ENCODE results near the gene COBL. TPM values are rescaled to one million over a fixed set of nuclear protein-coding genes. Genes with fewer than 3 reads are reported as not detected.

Gene COBL
- total RNA-seq, 2 donors from 2014 or later, result not detected

GRCh38 chr7:51165337-51165736 lies 151.3 kb downstream of the COBL start:
- H3K27ac Mint-ChIP-seq, result no peak overlapping the region
- no peak for ATAC-seq
- no peak for DNase-seq (ENCODE audit: low spot score in 2 of 2)

GRCh38 chr7:51162724-51163329 lies 153.8 kb downstream of the COBL start:
- Mint-ChIP-seq H3K27ac (no peak overlapping the region), H3K36me3 (no peaks in the 10 kb centered on the region), H3K9me3 (no peaks in the 10 kb centered on the region)
- peak; percentile 91 to 95 for ATAC-seq
- DNase-seq (ENCODE audit: low spot score in 2 of 2), result peak in 1 of 2 donors; percentile 79

More at GRCh38 chr7:51165337-51165736, 151.3 kb downstream of the COBL start:
- Mint-ChIP-seq H3K36me3 (no peaks in the 10 kb centered on the region), H3K9me3 (no peaks in the 10 kb centered on the region)

- ATAC-seq, result no peak
These were observed 154.7 kb downstream of the COBL start for GRCh38 chr7:51161937-51162336.

GRCh38 chr7:51160990-51161615 lies 155.5 kb downstream of the COBL start:
- DNase-seq (ENCODE audit: low spot score in 2 of 2) (peak in 1 of 2 donors; percentile 52), ATAC-seq (peak in 1 of 2 donors; percentile 42)
- H3K36me3 Mint-ChIP-seq, result no peaks in the 10 kb centered on the region
- H3K9me3 Mint-ChIP-seq, result no peaks in the 10 kb centered on the region
- H3K27ac Mint-ChIP-seq, result no peak overlapping the region

More at GRCh38 chr7:51161937-51162336, 154.7 kb downstream of the COBL start:
- no peaks in the 10 kb centered on the region for H3K9me3 Mint-ChIP-seq
- H3K27ac Mint-ChIP-seq, result no peak overlapping the region
- DNase-seq (ENCODE audit: low spot score in 2 of 2), result no peak
- no peaks in the 10 kb centered on the region for H3K36me3 Mint-ChIP-seq

GRCh38 chr7:51160411-51160810 lies 156.2 kb downstream of the COBL start:
- DNase-seq (ENCODE audit: low spot score in 2 of 2), result no peak
- no peak for ATAC-seq
- Mint-ChIP-seq H3K9me3 (no peaks in the 10 kb centered on the region), H3K27ac (no peak overlapping the region), H3K36me3 (no peaks in the 10 kb centered on the region)

- no peak for ATAC-seq
These were observed 157.7 kb downstream of the COBL start for GRCh38 chr7:51158742-51159445.

GRCh38 chr7:51158211-51158610 lies 158.4 kb downstream of the COBL start:
- Mint-ChIP-seq H3K27ac (no peak overlapping the region), H3K9me3 (no peaks in the 10 kb centered on the region), H3K36me3 (no peaks in the 10 kb centered on the region)
- DNase-seq (ENCODE audit: low spot score in 2 of 2) (no peak), ATAC-seq (no peak)

More at GRCh38 chr7:51158742-51159445, 157.7 kb downstream of the COBL start:
- Mint-ChIP-seq H3K36me3 (no peaks in the 10 kb centered on the region), H3K9me3 (no peaks in the 10 kb centered on the region), H3K27ac (no peak overlapping the region)
- no peak for DNase-seq (ENCODE audit: low spot score in 2 of 2)

- ATAC-seq, result no peak
- no peak for DNase-seq (ENCODE audit: low spot score in 2 of 2)
- Mint-ChIP-seq H3K36me3 (peaks cover 0 to 4% of the 10 kb centered on the region in 2 donors), H3K27ac (no peak overlapping the region), H3K9me3 (peaks cover 0 to under 1% of the 10 kb centered on the region in 2 donors)
These were observed 162.4 kb downstream of the COBL start for GRCh38 chr7:51154201-51154600.

GRCh38 chr7:51152706-51153200 lies 163.9 kb downstream of the COBL start:
- Mint-ChIP-seq H3K27ac (no peak overlapping the region), H3K9me3 (peaks cover 5 to 14% of the 10 kb centered on the region in 2 donors), H3K36me3 (peaks cover 0 to 15% of the 10 kb centered on the region in 2 donors)
- DNase-seq (ENCODE audit: low spot score in 2 of 2) (no peak), ATAC-seq (no peak)

GRCh38 chr7:51151455-51151854 lies 165.2 kb downstream of the COBL start:
- H3K27ac Mint-ChIP-seq, result no peak overlapping the region
- peaks cover 5 to 14% of the 10 kb centered on the region in 2 donors for H3K9me3 Mint-ChIP-seq
- no peak for DNase-seq (ENCODE audit: low spot score in 2 of 2)
- H3K36me3 Mint-ChIP-seq, result peaks cover 0 to 19% of the 10 kb centered on the region in 2 donors
- no peak for ATAC-seq

GRCh38 chr7:51150193-51150592 lies 166.4 kb downstream of the COBL start:
- ATAC-seq (no peak), DNase-seq (ENCODE audit: low spot score in 2 of 2) (no peak)
- peaks cover 0 to 19% of the 10 kb centered on the region in 2 donors for H3K36me3 Mint-ChIP-seq
- no peak overlapping the region for H3K27ac Mint-ChIP-seq
- H3K9me3 Mint-ChIP-seq, result peaks cover 5 to 14% of the 10 kb centered on the region in 2 donors

GRCh38 chr7:51148216-51148615 lies 168.4 kb downstream of the COBL start:
- DNase-seq (ENCODE audit: low spot score in 2 of 2), result no peak
- no peak for ATAC-seq
- peaks cover 0 to 19% of the 10 kb centered on the region in 2 donors for H3K36me3 Mint-ChIP-seq
- no peak overlapping the region for H3K27ac Mint-ChIP-seq
- peaks cover 5 to 14% of the 10 kb centered on the region in 2 donors for H3K9me3 Mint-ChIP-seq

GRCh38 chr7:51146816-51147586 lies 169.6 kb downstream of the COBL start:
- ATAC-seq (no peak), DNase-seq (ENCODE audit: low spot score in 2 of 2) (no peak)
- peaks cover 0 to 19% of the 10 kb centered on the region in 2 donors for H3K36me3 Mint-ChIP-seq
- no peak overlapping the region for H3K27ac Mint-ChIP-seq
- H3K9me3 Mint-ChIP-seq, result peaks cover 5 to 14% of the 10 kb centered on the region in 2 donors

- peaks cover 5 to 13% of the 10 kb centered on the region in 2 donors for H3K9me3 Mint-ChIP-seq
- ATAC-seq (no peak), DNase-seq (ENCODE audit: low spot score in 2 of 2) (no peak)
- H3K27ac Mint-ChIP-seq, result no peak overlapping the region
- peaks cover 0 to 15% of the 10 kb centered on the region in 2 donors for H3K36me3 Mint-ChIP-seq
These were observed 172.4 kb downstream of the COBL start for GRCh38 chr7:51144178-51144577.

- H3K36me3 Mint-ChIP-seq, result peaks cover 0 to 4% of the 10 kb centered on the region in 2 donors
- H3K9me3 Mint-ChIP-seq, result no peaks in the 10 kb centered on the region
- H3K27ac Mint-ChIP-seq, result no peak overlapping the region
- DNase-seq (ENCODE audit: low spot score in 2 of 2), result no peak
- ATAC-seq, result no peak
These were observed 173.7 kb downstream of the COBL start for GRCh38 chr7:51142741-51143385.

GRCh38 chr7:51141451-51142003 lies 175.1 kb downstream of the COBL start:
- Mint-ChIP-seq H3K36me3 (no peaks in the 10 kb centered on the region), H3K9me3 (no peaks in the 10 kb centered on the region), H3K27ac (no peak overlapping the region)
- DNase-seq (ENCODE audit: low spot score in 2 of 2) (peak in 1 of 2 donors; percentile 16), ATAC-seq (peak; percentile 20 to 58)
